ENCODE measurements around the gene MBOAT7.

The MBOAT7 gene

GRCh38 chr19:54127688-54128440, 61.5 kb downstream of the MBOAT7 start:
- Histone ChIP-seq H3K27me3 (ENCODE audit: low read depth) (no peaks in the 10 kb centered on the region), H3K4me3 (no peak overlapping the region), H3K9me3 (no peaks in the 10 kb centered on the region), H3K36me3 (replicated peaks) (peaks cover 50% of the 10 kb centered on the region), H3K4me1 (no peaks in the 10 kb centered on the region)
- DNase-seq (ENCODE audit: low spot score in 2 of 2) = no peak
- in situ Hi-C loops (cut with MboI; ENCODE audit: low sequenced_read_pairs) = no loop called here

GRCh38 chr19:54125713-54126112, 63.7 kb downstream of the MBOAT7 start:
- peaks cover 59% of the 10 kb centered on the region for H3K36me3 ChIP-seq (replicated peaks)
- in situ Hi-C loops (cut with MboI; ENCODE audit: low sequenced_read_pairs) = no loop called here

GRCh38 chr19:54124393-54124792, 65.0 kb downstream of the MBOAT7 start:
- in situ Hi-C loops (cut with MboI; ENCODE audit: low sequenced_read_pairs) = no loop called here
- H3K9me3 ChIP-seq = no peaks in the 10 kb centered on the region
- H3K36me3 ChIP-seq (replicated peaks) = peaks cover 70% of the 10 kb centered on the region
- no peak for DNase-seq (ENCODE audit: low spot score in 2 of 2)
- H3K4me3 ChIP-seq = no peak overlapping the region
- no peaks in the 10 kb centered on the region for H3K4me1 ChIP-seq
- no peaks in the 10 kb centered on the region for H3K27me3 ChIP-seq (ENCODE audit: low read depth)

More at GRCh38 chr19:54125713-54126112, 63.7 kb downstream of the MBOAT7 start:
- no peak overlapping the region for H3K4me3 ChIP-seq
- no peaks in the 10 kb centered on the region for H3K4me1 ChIP-seq
- H3K9me3 ChIP-seq = no peaks in the 10 kb centered on the region
- DNase-seq (ENCODE audit: low spot score in 2 of 2) = no peak
- no peaks in the 10 kb centered on the region for H3K27me3 ChIP-seq (ENCODE audit: low read depth)

- in situ Hi-C loops (cut with MboI; ENCODE audit: low sequenced_read_pairs) = no loop called here
- Histone ChIP-seq H3K4me1 (no peaks in the 10 kb centered on the region), H3K36me3 (replicated peaks) (peaks cover 70% of the 10 kb centered on the region), H3K4me3 (no peak overlapping the region), H3K27me3 (ENCODE audit: low read depth) (no peaks in the 10 kb centered on the region), H3K9me3 (no peaks in the 10 kb centered on the region)
- no peak for DNase-seq (ENCODE audit: low spot score in 2 of 2)
Measured at GRCh38 chr19:54123682-54124081, 65.7 kb downstream of the MBOAT7 start.

All from HAP-1 (cell line).